ENCODE data around the gene GDF7.

Gene GDF7

DNA sequence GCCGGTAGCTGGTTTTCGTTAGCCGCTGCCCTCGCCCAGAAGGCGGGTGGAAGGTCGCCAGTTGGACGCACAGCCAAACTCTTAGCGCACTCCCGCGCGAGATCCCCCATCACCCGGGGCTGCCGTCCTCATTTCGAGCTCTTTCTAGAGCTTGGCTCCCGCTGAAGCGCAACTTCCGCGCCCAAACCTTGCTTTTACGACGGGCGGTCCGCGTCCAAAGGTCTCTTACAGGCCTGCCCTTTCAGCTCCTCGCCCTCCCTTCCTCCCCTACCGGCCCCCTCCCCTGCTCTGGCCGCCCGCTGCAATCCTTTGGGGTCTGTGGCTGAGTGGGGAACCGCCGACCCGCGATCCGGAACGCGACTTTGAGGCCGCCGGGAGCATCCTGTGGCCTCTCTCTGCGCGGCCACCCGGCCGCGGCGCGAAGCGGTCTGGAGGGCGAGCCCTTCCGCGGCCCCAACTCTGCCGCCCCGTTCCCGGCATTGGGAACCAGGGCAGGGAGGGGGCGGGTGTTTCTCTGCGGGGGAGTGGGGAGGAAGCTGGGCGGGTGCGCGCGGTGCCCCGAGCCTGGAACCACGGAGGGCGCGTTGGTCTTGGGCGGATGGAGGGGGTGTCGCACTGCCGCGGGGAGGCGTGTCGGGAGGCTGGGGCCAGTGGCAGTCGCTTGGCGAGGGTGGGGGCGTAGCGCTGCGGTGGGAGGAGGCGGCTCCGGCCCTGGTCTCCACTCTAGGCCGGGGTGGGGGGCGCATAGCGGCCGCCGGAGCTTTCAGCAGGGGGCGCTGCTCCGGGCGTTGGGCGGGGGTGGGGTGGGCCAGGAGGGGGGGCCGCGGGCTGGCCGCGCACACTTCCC lies at the start of gene GDF7:
Gene GDF7 (plus strand): TSS at position 841 of the 847 bp plus-strand sequence. CDS start 96 bp downstream, outside the sequence.
- DNase-seq (ENCODE audit: low read depth), result no peak

DNA sequence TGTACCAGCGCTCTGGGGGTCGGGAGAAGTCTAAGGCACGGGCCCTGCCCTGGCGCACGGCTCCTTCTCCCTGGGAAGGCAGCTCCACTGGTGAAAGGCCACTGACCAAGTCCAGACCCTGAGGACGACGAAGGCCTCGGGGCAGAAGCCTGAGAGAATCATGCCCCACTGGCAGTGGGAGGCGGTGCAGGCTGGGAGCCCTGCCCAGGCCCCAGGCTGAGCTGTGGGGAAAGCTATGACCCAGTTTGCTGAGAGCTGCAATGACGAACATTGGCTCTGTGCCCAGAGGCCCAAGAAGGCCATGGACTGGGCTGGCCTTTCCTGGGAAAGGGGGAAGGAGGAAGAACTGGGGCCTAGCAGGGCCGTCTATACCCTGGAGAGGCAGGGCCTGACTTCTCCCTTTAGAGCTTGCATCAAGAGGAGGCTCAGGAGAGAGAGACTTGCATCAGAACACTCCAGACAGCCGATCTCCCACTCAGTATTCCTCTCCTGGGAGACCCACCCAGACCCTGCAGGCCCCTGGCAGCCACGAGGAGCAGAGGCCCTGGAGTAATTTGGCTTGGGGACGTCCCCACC lies 49.0 kb upstream of the GDF7 start:
- no peak for DNase-seq (ENCODE audit: low read depth)

- no peak for DNase-seq (ENCODE audit: low read depth)
These were observed 48.5 kb upstream of the GDF7 start for GRCh38 chr2:20618468-20618885.

- DNase-seq (ENCODE audit: low read depth), result no peak
These were observed 47.9 kb upstream of the GDF7 start for GRCh38 chr2:20618886-20619521.

DNA sequence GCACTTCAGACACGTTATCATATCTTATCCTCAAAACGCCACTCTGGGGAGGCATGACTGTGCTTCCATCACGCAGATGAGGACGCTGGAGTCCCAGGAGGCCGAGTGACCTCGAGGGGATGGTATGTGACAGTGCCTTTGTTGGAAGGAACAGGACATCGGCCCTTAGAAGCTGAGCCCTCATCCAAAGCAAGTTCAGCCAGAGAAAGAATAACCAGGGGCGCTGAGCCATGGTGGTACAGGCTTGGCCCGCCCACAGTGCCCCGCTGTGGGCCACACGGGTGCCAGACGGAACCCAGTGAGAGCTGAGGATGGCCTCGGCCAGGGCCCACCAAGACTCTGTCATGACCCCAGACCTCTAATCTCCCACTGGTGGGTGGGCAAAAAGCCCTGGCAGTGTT lies 47.3 kb upstream of the GDF7 start:
- no peak for DNase-seq (ENCODE audit: low read depth)

DNA sequence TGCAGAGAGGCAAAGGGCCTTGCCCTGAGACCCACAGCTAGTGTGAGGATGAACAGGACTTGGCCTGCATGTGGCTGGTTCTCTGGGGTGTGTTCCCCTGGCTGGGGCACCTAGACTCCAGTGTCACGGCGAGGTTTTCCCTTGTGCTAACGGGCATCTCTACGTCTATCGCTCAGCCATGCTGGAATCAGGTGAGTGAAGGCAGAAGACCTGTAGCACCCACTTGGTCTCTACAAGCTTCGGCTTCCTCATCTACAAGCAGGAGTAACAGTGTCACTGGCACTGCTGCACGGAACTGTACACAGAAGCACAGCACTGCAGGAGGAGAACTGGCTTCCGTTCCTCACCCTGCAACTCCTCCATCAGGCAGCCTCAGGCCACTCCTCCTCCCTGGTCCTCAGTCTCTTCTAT lies 46.7 kb upstream of the GDF7 start:
- DNase-seq (ENCODE audit: low read depth), result no peak

GRCh38 chr2:20620696-20621365 lies 46.1 kb upstream of the GDF7 start:
- no peak for DNase-seq (ENCODE audit: low read depth)

- DNase-seq (ENCODE audit: low read depth), result no peak
These were observed 45.3 kb upstream of the GDF7 start for GRCh38 chr2:20621366-20622295.

GRCh38 chr2:20622296-20622686 lies 44.7 kb upstream of the GDF7 start:
- DNase-seq (ENCODE audit: low read depth), result no peak

GRCh38 chr2:20622731-20623130 lies 44.2 kb upstream of the GDF7 start:
- no peak for DNase-seq (ENCODE audit: low read depth)

DNA sequence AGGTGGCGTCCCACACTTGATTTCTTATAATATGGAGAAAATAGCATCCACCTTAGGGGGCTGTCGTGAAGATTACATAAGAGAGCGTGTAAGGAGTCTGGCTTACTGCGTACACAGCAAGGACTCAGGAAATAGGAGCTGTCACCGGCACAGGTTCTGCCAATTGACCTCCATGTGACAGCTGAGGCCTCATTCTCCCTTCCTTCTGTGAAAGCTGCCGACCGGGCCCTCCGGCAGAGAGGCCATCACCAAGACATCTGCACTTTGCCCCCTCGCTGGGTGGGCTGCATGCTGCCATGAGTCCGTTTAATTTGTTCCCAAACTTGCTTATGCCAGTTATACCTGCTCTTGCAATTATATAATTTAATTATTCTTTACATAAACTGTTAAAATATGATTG lies 43.7 kb upstream of the GDF7 start:
- DNase-seq (ENCODE audit: low read depth), result no peak

- DNase-seq (ENCODE audit: low read depth), result no peak
These were observed 43.2 kb upstream of the GDF7 start for GRCh38 chr2:20623741-20624155.

DNA sequence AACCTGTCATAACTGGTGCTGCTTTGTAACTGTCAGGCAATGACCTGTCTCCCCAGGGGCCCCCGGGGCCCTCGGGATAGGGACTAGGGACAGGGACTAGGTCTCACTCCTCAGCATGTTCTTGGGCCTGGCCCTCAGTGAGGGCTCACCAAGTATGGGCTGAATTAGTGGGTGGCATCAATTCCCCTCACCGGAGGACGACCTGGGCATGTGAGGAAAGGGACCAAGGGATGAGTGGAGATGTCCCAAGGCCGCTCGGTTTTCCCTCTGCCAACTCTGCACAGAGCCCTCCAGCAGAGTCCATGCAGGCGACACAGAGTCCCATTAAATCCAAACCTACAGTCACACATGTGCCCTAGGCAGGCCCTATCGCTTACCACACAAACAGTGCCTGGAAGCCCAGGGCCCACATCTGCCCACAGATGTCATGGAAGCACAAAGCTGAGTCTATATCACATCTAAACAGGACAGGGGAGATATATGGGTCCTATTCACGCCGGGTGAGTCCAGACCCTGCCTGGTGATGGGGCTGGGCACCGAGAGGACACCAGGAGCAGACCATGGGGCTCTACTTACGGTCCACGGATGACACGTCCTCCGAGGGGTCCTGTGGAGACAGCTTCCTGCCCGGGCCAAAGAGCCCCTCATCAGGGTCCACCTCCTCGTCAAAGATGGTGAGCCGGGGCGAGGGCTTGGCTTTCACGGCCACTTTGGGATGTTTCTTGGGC lies 42.6 kb upstream of the GDF7 start:
- no peak for DNase-seq (ENCODE audit: low read depth)

GRCh38 chr2:20624884-20625485 lies 42.0 kb upstream of the GDF7 start:
- no peak for DNase-seq (ENCODE audit: low read depth)

DNA sequence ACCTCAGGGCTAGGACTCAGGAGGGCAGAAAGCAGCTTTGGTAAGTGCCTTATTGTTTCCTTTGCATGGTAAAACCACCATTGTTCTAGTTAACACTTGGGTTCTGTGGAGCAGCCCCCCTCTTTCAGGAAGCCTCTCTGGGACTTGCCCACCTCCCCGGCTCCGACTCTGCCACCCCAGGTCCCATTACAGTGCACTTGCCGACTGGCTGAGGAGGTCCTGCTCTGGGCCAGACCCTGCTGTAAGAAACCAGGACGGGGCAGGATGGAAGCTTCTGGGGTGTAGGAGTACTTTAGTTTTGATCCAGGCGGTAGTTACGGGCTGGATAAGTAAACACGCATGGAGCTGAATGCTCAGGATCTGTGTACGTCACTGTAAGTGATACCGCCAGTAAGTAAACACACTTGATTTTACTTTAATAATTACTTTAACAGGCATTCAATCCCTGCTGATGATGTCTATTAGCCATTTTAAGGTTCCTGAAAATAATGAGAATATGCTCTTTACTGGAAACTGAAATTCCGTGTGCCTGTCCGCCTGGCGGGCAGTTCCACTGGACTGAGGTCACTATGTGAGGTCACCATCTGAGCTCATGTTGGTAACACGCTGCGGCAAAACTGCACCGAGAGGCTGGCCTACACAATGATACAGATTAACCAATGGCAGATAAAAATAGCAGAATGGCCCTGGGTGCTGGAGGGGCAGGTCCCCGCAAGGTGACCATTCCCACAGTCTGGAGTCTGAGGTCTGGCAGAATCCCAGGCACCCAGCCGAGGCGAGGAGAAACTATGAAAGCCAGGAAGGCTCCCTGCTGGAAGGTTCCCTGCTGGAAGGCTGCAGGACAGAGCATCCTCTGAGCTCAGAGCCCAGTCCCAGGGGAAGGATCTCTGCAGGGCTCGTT lies 41.2 kb upstream of the GDF7 start:
- DNase-seq (ENCODE audit: low read depth), result no peak

DNA sequence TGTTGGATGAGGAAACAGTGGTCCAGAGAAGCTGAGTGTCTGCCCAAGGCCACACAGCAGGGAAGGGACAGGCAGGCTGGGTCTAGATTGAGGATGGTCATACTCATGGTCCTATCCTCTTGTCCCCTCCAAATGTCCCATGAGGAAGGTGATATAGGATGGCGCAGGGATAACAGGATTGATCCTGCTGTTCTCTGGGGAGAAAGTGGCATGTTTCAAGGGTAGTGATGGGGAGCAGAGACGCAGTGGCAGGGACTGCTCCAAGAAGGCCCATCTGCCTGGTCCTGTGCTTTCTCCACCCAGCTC lies 40.6 kb upstream of the GDF7 start:
- DNase-seq (ENCODE audit: low read depth), result no peak

DNA sequence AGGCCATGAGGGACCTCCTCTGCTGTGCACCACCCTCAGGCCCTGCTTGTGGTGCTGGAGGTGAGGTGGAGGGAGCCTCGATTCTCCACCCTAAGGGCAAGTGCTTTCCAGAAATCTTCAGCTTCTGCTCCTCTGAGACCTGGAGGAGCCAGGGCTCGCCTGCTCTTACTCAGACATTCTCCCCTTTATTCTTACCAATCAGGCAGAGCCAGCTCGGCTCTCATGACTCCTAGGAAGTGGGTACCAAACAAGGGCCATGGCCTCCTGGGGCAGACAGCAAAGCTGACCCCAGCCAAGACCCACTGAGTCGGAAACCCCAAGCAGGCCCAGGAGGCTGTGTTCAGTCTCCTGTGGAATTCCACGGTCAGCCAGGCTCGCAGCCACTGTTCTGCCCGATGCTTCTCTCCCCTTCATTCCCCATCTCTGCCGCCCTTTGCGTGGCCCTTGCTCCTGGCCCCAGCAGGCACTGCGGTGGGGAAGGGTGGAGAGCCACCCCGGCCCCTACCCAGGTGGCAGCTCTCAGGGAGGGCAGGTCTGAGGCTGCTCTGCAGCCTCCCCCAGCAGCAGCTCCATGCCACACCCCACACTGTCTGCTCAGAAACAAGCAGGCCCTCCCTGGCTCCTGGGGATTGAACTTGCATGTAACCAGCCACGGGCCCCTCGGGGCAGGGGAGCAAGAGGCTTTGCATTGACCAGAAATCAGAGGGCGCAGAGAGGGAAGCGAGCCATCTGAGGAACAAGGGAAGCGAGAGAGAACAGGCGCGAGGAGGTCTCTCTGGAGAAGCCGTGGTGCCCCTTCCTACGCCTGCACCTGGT lies 40.0 kb upstream of the GDF7 start:
- no peak for DNase-seq (ENCODE audit: low read depth)

DNA sequence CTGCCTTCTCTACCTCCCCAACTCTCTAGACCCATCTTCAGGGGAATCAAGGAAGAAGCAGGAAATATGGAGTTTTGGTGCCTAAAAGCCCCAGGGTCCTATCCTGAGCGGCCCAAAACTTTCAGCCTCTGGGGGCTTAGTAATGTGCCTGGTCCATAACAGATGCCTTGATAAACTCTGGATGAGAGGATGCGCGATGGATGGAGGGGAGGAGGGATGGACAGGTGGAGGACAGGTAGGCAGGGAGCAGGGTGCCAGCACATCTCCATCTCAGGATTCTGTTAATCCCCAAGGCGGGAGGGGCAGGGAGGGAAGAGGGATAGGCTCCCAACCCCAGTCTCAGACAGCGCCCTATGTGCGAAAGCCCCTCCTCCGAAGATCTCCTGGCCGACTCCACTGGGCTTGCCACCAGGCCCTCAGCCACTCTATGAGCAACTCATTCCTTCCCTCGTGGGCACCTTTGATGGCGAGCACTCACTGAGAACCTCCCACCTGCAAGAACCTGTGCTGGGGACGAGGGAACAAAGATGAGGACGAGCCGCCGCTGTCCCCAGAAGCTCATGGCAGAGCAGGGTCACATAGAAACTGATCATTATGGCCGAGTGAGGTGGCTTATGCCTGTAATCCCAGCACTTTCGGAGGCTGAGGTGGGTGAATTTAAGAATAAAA lies 39.1 kb upstream of the GDF7 start:
- no peak for DNase-seq (ENCODE audit: low read depth)
